ENCODE results near the gene EP400. TPM values are rescaled to one million over a fixed set of nuclear protein-coding genes. Genes with fewer than 3 reads are reported as not detected.

The EP400 gene
- total and polyA plus RNA-seq, 9 of the 15 experiments (the other 6 are each of a cell fraction or from before 2014, with no cell fraction given): 4.5 to 58.0 (median 7.0) TPM

DNA sequence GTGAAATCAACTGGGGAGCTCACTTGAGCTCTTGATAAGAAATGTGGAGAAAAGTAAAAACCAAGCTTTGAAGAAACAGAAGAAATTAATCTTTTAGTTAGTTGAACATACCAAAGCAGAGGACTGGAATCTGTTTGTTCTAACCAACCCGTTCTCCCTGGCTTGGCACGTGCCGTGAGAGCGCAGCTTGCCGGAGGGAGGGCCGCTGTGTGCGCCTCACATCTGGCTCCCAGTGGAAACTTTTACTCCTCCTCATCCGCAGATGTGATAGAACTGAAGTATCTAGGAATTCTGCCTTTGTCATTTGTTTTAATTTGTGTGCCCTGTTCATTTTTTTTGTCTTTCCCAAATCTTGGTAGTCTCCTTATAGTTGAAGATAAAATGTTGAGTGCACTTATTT is 129.5 kb downstream of the EP400 start (continued):
- no peak for TF ChIP-seq FOXM1 (IDR thresholded peaks at IDR 0.05; ENCODE audit: low read depth)
- TF ChIP-seq FOXM1 (CRISPR knock-in tag; IDR thresholded peaks at IDR 0.05; ENCODE audit: low read depth): no peak
- no peak for TF ChIP-seq SMAD2 (IDR thresholded peaks at IDR 0.05; ENCODE audit: low read depth, low read length)
- TF ChIP-seq RBM25 (IDR thresholded peaks at IDR 0.05; ENCODE audit: low read depth, low read length, severe bottlenecking): no peak
- no peak for TF ChIP-seq THRAP3 (IDR thresholded peaks at IDR 0.05; ENCODE audit: borderline replicate concordance)
- TF ChIP-seq, protein P1, sequence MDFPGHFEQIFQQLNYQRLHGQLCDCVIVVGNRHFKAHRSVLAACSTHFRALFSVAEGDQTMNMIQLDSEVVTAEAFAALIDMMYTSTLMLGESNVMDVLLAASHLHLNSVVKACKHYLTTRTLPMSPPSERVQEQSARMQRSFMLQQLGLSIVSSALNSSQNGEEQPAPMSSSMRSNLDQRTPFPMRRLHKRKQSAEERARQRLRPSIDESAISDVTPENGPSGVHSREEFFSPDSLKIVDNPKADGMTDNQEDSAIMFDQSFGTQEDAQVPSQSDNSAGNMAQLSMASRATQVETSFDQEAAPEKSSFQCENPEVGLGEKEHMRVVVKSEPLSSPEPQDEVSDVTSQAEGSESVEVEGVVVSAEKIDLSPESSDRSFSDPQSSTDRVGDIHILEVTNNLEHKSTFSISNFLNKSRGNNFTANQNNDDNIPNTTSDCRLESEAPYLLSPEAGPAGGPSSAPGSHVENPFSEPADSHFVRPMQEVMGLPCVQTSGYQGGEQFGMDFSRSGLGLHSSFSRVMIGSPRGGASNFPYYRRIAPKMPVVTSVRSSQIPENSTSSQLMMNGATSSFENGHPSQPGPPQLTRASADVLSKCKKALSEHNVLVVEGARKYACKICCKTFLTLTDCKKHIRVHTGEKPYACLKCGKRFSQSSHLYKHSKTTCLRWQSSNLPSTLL (IDR thresholded peaks at IDR 0.05): no peak

DNA sequence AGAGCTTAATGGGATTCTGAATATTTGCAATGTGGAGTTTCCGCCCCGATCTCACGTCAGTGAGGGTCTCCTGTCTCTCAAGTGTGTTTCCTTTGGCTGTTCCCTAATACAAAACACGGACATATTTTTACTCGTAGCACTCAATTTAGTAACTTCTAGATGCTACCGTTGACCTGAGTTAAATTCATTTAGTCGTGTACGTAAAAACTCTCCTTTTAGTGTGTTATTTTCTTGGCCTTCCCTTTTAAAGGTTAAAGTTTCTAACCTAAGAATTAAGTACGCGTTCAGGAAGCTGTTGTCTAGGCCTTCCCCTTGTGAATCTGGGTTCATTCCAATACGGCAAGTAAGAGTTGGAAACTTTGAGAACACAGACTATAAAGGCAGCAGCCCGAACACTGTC is 130.0 kb downstream of the EP400 start:
- no peaks in the 10 kb centered on the region for H3K9me1 ChIP-seq (ENCODE audit: control insufficient read depth, insufficient read depth, low read length)
- in situ Hi-C loops (cut with MboI): no loop called here
- no peak overlapping the region for H3K4me2 ChIP-seq (ENCODE audit: insufficient read depth, low read length)
- BruUV-seq (replicated peaks): no TSS peak
- no peak overlapping the region for H3K9ac ChIP-seq (ENCODE audit: insufficient read depth in 1 of 2, low read depth in 2 of 2, low read length in 2 of 2)
- ATAC-seq (no peak), FAIRE-seq (no peak), DNase-seq (ENCODE audit: extremely low read depth in 1 of 4, low spot score in 3 of 4) (no peak)
- peaks cover 4% of the 10 kb centered on the region for H3K79me2 ChIP-seq (ENCODE audit: control insufficient read depth, insufficient read depth, low read length)
- 87% methylated on average over 11 of the region's 12 CpGs for WGBS (ENCODE audit: insufficient coverage, low coverage, missing lambda C conversion rate)
- H2AFZ ChIP-seq (ENCODE audit: low read depth, low read length): no peak overlapping the region
- POLR2A ChIA-PET: interaction anchor here (0.7 kb wide), 2 partner anchors 11 to 926 kb away, joined by 3 read pairs; no protein-coding TSS in a partner anchor
- H3K27me3 ChIP-seq (ENCODE audit: control insufficient read depth in 2 of 2, insufficient read depth in 2 of 2, low read length in 2 of 2): no peaks in the 10 kb centered on the region
- H3K4me1 ChIP-seq (replicated peaks in 1 of 2; ENCODE audit: control insufficient read depth in 2 of 2, insufficient read depth in 2 of 2, low read length in 2 of 2): peaks cover 5 to 14% of the 10 kb centered on the region in 2 experiments; a peak in 4 of 5 replicates
- CTCF ChIA-PET (ENCODE audit: low intra/inter-chr PET ratio): no interaction called here
- H3K36me3 ChIP-seq (ENCODE audit: control insufficient read depth, insufficient read depth, low read length): peaks cover 45% of the 10 kb centered on the region; the same call in 2 of the 3 replicates
- intact Hi-C loops (cut with micrococcal nuclease): no loop called here
- H3K27ac ChIP-seq (ENCODE audit: extremely low read depth, low read depth, low read length): no peak overlapping the region
- TF ChIP-seq HNRNPUL1 (IDR thresholded peaks at IDR 0.05; ENCODE audit: low read length) (no peak), ZNF785 (CRISPR knock-in tag; IDR thresholded peaks at IDR 0.05) (no peak), MAFK (IDR thresholded peaks at IDR 0.05; ENCODE audit: low read length) (no peak), ZNF408 (CRISPR knock-in tag; IDR thresholded peaks at IDR 0.05; ENCODE audit: low read depth) (0 out of 2 replicates have a peak, but pooled peaks have one; percentile 78), ZNF3 (CRISPR knock-in tag; IDR thresholded peaks at IDR 0.05) (peak; percentile 35; the same call in 1 of the 2 replicates), MTF1 (CRISPR knock-in tag; IDR thresholded peaks at IDR 0.05; ENCODE audit: borderline replicate concordance) (peak; percentile 47; the same call in 1 of the 2 replicates), GABPB2 (CRISPR knock-in tag; conservative IDR thresholded peaks at IDR 0.05) (peak; percentile 78; the same call in 1 of the 2 replicates)
- TF ChIP-seq, protein P2, sequence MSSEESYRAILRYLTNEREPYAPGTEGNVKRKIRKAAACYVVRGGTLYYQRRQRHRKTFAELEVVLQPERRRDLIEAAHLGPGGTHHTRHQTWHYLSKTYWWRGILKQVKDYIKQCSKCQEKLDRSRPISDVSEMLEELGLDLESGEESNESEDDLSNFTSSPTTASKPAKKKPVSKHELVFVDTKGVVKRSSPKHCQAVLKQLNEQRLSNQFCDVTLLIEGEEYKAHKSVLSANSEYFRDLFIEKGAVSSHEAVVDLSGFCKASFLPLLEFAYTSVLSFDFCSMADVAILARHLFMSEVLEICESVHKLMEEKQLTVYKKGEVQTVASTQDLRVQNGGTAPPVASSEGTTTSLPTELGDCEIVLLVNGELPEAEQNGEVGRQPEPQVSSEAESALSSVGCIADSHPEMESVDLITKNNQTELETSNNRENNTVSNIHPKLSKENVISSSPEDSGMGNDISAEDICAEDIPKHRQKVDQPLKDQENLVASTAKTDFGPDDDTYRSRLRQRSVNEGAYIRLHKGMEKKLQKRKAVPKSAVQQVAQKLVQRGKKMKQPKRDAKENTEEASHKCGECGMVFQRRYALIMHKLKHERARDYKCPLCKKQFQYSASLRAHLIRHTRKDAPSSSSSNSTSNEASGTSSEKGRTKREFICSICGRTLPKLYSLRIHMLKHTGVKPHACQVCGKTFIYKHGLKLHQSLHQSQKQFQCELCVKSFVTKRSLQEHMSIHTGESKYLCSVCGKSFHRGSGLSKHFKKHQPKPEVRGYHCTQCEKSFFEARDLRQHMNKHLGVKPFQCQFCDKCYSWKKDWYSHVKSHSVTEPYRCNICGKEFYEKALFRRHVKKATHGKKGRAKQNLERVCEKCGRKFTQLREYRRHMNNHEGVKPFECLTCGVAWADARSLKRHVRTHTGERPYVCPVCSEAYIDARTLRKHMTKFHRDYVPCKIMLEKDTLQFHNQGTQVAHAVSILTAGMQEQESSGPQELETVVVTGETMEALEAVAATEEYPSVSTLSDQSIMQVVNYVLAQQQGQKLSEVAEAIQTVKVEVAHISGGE (CRISPR knock-in tag; IDR thresholded peaks at IDR 0.05): peak in 1 of 3 experiments; percentile 63; a peak in 1 of 6 replicates
- TF ChIP-seq, protein P3, sequence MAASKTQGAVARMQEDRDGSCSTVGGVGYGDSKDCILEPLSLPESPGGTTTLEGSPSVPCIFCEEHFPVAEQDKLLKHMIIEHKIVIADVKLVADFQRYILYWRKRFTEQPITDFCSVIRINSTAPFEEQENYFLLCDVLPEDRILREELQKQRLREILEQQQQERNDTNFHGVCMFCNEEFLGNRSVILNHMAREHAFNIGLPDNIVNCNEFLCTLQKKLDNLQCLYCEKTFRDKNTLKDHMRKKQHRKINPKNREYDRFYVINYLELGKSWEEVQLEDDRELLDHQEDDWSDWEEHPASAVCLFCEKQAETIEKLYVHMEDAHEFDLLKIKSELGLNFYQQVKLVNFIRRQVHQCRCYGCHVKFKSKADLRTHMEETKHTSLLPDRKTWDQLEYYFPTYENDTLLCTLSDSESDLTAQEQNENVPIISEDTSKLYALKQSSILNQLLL (CRISPR knock-in tag; IDR thresholded peaks at IDR 0.05; ENCODE audit: borderline replicate concordance): peak; percentile 97
- H3K4me3 ChIP-seq: no peak overlapping the region
- no peaks in the 10 kb centered on the region for H4K20me1 ChIP-seq (replicated peaks; ENCODE audit: control insufficient read depth, insufficient read depth, low read length)
- no peaks in the 10 kb centered on the region for H3K9me3 ChIP-seq (replicated peaks; ENCODE audit: control insufficient read depth, insufficient read depth, low read depth, low read length)
